Gastrocnemius medialis (tissue), 4 donors: ENCODE measurements around the gene GFER.

Experiments used
- POLR2A ChIP-seq, 2 donors: fragments of 450-650 bp; IDR thresholded peaks; one replicate each; pipeline ENCODE4 v1.6.1; 2017; ENCODE audit warnings: antibody characterized with exemption in 2 of 2, mild to moderate bottlenecking in 2 of 2, moderate library complexity in 2 of 2
- TF ChIP-seq, protein P1 (sequence below), 5 experiments: fragments of 450-650 bp in 3 of 5; fragments of 200-600 bp in 2 of 5; sonication (generic) in 2 of 5; IDR thresholded peaks in 4 of 5; conservative IDR thresholded peaks in 1 of 5; 1 replicate in 4 of 5; 2 replicates in 1 of 5; pipeline ENCODE4 v1.5.1; 2016 to 2019; ENCODE audit warnings: antibody characterized with exemption in 5 of 5, mild to moderate bottlenecking in 3 of 5, moderate library complexity in 3 of 5

- TF ChIP-seq, protein P1, sequence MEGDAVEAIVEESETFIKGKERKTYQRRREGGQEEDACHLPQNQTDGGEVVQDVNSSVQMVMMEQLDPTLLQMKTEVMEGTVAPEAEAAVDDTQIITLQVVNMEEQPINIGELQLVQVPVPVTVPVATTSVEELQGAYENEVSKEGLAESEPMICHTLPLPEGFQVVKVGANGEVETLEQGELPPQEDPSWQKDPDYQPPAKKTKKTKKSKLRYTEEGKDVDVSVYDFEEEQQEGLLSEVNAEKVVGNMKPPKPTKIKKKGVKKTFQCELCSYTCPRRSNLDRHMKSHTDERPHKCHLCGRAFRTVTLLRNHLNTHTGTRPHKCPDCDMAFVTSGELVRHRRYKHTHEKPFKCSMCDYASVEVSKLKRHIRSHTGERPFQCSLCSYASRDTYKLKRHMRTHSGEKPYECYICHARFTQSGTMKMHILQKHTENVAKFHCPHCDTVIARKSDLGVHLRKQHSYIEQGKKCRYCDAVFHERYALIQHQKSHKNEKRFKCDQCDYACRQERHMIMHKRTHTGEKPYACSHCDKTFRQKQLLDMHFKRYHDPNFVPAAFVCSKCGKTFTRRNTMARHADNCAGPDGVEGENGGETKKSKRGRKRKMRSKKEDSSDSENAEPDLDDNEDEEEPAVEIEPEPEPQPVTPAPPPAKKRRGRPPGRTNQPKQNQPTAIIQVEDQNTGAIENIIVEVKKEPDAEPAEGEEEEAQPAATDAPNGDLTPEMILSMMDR (IDR thresholded peaks at IDR 0.05 in 4 of 5, conservative IDR thresholded peaks at IDR 0.05 in 1 of 5) = peak; percentile 94 to 98 (median 96)
- TF ChIP-seq POLR2A (IDR thresholded peaks at IDR 0.05) = no peak
Measured at GRCh38 chr16:2003827-2004641, 20.0 kb downstream of the GFER start.
